Ishikawa (cell line): ENCODE data around the gene DEGS2.

Experiments
- CEBPB ChIP-seq: IDR thresholded peaks from 2 replicates; pipeline ENCODE4 v1.6.1; 2012
- CREB1 ChIP-seq: IDR thresholded peaks from 2 replicates; pipeline ENCODE4 v1.6.1; 2012; ENCODE audit warnings: low read depth
- EGR1 ChIP-seq: IDR thresholded peaks from 2 replicates; pipeline ENCODE4 v1.6.1; 2012
- EP300 ChIP-seq: IDR thresholded peaks from 2 replicates; pipeline ENCODE4 v1.6.1; 2012; ENCODE audit warnings: borderline replicate concordance
- NFIC ChIP-seq: IDR thresholded peaks from 2 replicates; pipeline ENCODE4 v1.6.1; 2012
- RAD21 ChIP-seq: IDR thresholded peaks from 2 replicates; pipeline ENCODE4 v1.6.1; 2012; ENCODE audit warnings: low read depth
- TAF1 ChIP-seq: IDR thresholded peaks from 2 replicates; pipeline ENCODE4 v1.6.1; 2012; ENCODE audit warnings: low read depth, mild to moderate bottlenecking
- TCF12 ChIP-seq: IDR thresholded peaks from 2 replicates; pipeline ENCODE4 v1.6.1; 2012; ENCODE audit warnings: low read depth
- TEAD4 ChIP-seq: IDR thresholded peaks from 2 replicates; pipeline ENCODE4 v1.6.1; 2012
- YY1 ChIP-seq: IDR thresholded peaks from 2 replicates; pipeline ENCODE4 v1.6.1; 2012; ENCODE audit warnings: low read depth
- TF ChIP-seq, protein P1 (sequence below): IDR thresholded peaks from 2 replicates; pipeline ENCODE4 v1.6.1; 2012; ENCODE audit warnings: low read depth, mild to moderate bottlenecking
- TF ChIP-seq, protein P2 (sequence below): IDR thresholded peaks from 2 replicates; pipeline ENCODE4 v1.6.1; 2012
- TF ChIP-seq, protein P3 (sequence below): IDR thresholded peaks from 2 replicates; pipeline ENCODE4 v1.6.1; 2012

DNA sequence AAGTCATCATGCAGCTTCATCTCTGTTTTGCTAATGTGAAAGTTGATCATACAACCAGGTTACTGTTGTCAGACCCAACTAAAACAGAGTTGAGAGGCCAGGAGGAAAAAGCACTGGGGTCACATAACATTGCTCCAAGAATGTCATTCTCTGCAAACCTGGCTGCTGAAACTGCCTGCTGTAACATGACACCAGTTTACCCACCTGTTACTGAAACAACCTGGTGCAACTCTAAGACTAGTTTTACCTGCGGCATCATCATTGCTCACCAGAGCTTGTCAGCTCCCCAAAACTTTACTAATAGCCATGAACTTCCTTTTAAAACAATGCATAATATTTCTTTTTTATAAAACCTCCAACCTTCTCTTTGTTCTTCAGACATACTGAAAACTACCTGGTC, 30.7 kb upstream of the DEGS2 start:
- TF ChIP-seq TAF1: no peak
- no peak for TF ChIP-seq YY1
- no peak for TF ChIP-seq EP300
- TF ChIP-seq, protein P1, sequence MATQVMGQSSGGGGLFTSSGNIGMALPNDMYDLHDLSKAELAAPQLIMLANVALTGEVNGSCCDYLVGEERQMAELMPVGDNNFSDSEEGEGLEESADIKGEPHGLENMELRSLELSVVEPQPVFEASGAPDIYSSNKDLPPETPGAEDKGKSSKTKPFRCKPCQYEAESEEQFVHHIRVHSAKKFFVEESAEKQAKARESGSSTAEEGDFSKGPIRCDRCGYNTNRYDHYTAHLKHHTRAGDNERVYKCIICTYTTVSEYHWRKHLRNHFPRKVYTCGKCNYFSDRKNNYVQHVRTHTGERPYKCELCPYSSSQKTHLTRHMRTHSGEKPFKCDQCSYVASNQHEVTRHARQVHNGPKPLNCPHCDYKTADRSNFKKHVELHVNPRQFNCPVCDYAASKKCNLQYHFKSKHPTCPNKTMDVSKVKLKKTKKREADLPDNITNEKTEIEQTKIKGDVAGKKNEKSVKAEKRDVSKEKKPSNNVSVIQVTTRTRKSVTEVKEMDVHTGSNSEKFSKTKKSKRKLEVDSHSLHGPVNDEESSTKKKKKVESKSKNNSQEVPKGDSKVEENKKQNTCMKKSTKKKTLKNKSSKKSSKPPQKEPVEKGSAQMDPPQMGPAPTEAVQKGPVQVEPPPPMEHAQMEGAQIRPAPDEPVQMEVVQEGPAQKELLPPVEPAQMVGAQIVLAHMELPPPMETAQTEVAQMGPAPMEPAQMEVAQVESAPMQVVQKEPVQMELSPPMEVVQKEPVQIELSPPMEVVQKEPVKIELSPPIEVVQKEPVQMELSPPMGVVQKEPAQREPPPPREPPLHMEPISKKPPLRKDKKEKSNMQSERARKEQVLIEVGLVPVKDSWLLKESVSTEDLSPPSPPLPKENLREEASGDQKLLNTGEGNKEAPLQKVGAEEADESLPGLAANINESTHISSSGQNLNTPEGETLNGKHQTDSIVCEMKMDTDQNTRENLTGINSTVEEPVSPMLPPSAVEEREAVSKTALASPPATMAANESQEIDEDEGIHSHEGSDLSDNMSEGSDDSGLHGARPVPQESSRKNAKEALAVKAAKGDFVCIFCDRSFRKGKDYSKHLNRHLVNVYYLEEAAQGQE: no peak
- TF ChIP-seq, protein P2, sequence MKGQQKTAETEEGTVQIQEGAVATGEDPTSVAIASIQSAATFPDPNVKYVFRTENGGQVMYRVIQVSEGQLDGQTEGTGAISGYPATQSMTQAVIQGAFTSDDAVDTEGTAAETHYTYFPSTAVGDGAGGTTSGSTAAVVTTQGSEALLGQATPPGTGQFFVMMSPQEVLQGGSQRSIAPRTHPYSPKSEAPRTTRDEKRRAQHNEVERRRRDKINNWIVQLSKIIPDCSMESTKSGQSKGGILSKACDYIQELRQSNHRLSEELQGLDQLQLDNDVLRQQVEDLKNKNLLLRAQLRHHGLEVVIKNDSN: no peak
- TF ChIP-seq, protein P3, sequence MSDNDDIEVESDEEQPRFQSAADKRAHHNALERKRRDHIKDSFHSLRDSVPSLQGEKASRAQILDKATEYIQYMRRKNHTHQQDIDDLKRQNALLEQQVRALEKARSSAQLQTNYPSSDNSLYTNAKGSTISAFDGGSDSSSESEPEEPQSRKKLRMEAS: no peak
- no peak for TF ChIP-seq CEBPB
- TF ChIP-seq RAD21: no peak
- TF ChIP-seq CREB1: no peak
- no peak for TF ChIP-seq NFIC
- TF ChIP-seq TEAD4: peak; percentile 33; the same call in 1 of the 2 replicates
- no peak for TF ChIP-seq TCF12
- no peak for TF ChIP-seq EGR1
